GM13977 (cell line): ENCODE measurements around the gene RCOR1.

Experiments
- DNase-seq: peaks from one replicate; pipeline ENCODE4 v3.0.0; 2012; ENCODE audit warnings: low spot score
- in situ Hi-C: fragments of 300-500 bp; cut with MboI; formaldehyde crosslinking; loops from one replicate; pipeline ENCODE4 v1.12.0; 2022; ENCODE audit warnings: low sequenced_read_pairs, low pct_unique_long_range_greater_than_20kb, mixed read lengths, inconsistent platforms; ENCODE audit not compliant: unreplicated experiment
- TF ChIP-seq, protein P1 (sequence below): IDR thresholded peaks from 2 replicates; pipeline ENCODE4 v1.5.1; 2012; ENCODE audit warnings: mild to moderate bottlenecking, control low read depth; ENCODE audit not compliant: insufficient read depth; ENCODE audit errors: extremely low read depth, missing control alignments

Gene RCOR1

DNA sequence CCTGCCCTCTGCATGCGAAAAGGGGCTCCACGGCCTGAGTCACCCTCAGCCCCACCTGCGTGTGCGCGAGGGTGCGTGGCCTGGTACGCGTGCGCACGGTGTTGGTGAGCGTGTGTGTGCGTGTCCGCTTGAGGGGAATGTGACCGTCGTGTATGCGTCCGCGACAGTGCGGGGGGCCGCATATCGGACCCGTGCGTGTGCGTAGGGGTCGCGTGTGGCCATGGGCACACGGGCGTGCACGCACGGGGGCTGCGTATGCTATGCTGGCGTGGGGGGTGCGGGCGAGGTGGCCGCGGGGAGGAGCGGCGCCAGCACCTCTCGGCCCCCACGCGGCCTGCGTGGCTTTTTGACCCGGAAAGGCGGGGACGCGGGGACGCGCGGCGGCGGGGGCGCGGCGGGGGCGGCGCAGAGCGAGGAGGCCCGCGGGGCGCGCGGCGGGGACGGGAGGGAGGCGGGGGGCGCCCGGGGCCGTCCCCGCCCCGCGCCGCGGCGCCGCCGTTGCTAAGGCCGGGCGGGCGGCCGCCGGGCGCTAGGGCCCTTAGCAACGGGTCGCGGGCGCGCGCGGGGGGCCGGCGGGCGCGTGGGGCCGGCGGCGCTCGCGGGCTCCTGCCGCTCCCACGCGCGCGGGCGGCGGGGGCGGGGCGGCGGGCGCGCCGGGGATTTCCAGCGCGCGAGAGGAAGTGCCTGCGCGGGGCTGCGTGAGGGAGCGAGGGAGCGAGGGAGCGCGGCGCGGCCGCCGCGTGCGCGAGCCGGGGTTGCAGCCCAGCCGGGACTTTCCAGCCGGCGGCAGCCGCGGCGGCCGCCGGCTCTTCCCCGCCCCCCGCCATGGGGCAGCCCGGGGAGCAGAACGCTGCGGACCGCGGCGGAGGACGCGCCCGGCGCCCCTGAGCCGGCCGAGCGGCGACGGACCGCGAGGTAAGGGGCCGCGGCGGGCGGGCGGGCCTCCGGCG, 184.6 kb downstream of the RCOR1 start, which contains the start of gene TRAF3:
Gene TRAF3 (plus strand): TSS at position 689 of the 950 bp plus-strand sequence. CDS start 92,753 bp downstream, outside the sequence.
- DNase-seq, result peak; percentile 98
- TF ChIP-seq, protein P1, sequence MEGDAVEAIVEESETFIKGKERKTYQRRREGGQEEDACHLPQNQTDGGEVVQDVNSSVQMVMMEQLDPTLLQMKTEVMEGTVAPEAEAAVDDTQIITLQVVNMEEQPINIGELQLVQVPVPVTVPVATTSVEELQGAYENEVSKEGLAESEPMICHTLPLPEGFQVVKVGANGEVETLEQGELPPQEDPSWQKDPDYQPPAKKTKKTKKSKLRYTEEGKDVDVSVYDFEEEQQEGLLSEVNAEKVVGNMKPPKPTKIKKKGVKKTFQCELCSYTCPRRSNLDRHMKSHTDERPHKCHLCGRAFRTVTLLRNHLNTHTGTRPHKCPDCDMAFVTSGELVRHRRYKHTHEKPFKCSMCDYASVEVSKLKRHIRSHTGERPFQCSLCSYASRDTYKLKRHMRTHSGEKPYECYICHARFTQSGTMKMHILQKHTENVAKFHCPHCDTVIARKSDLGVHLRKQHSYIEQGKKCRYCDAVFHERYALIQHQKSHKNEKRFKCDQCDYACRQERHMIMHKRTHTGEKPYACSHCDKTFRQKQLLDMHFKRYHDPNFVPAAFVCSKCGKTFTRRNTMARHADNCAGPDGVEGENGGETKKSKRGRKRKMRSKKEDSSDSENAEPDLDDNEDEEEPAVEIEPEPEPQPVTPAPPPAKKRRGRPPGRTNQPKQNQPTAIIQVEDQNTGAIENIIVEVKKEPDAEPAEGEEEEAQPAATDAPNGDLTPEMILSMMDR, result no peak
- in situ Hi-C loops, result loop anchor here (10.0 kb wide), 1 partner anchor 138 kb away; no protein-coding TSS in a partner anchor

DNA sequence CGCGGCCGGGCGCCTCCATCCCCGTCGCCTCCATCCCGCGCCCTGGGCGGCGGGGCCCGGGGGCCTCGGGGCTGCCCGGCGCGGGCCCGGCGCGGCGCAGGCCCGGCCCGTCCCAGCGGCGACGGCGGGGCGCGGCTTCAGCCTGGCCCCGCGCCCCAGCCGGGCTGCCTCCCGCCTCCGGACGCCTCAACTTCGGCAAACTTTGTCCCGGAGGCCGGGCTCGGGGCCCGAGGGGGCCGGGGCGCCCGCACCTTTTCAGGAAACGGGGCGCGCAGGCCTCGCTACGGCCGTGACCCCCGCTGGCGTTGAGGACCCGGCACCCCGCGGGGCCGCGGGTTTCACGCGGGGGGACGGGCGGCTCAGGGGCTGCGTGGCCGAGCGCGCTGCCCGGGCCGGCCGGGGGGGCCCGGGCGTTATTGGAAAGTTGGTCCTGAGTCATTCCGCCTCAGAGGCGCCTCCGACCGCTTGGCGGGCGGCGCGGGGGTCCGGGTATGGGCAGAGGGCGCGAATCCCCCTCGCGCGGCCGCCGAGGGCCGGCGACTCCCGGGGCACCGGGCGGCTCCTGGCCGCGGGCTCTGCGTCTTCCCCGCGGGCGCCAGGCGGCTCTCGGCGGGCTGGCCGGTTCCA, 185.4 kb downstream of the RCOR1 start:
- in situ Hi-C loops, result loop anchor here (10.0 kb wide), 1 partner anchor 137 kb away; no protein-coding TSS in a partner anchor
- no peak for DNase-seq
- TF ChIP-seq, protein P1, result no peak

GRCh38 chr14:102778338-102779083, 186.1 kb downstream of the RCOR1 start:
- in situ Hi-C loops, result loop anchor here (10.0 kb wide), 1 partner anchor 136 kb away; no protein-coding TSS in a partner anchor
- TF ChIP-seq, protein P1, result no peak
- no peak for DNase-seq

GRCh38 chr14:102779084-102779462, 186.6 kb downstream of the RCOR1 start:
- no peak for DNase-seq
- in situ Hi-C loops, result loop anchor here (10.0 kb wide), 1 partner anchor 136 kb away; no protein-coding TSS in a partner anchor

GRCh38 chr14:102779574-102780315, 187.3 kb downstream of the RCOR1 start:
- TF ChIP-seq, protein P1, result peak; percentile 23
- no peak for DNase-seq
- in situ Hi-C loops, result loop anchor here (10.0 kb wide), 1 partner anchor 135 kb away; no protein-coding TSS in a partner anchor

More at GRCh38 chr14:102779084-102779462, 186.6 kb downstream of the RCOR1 start:
- TF ChIP-seq, protein P1, result no peak
